A673 (cell line): Measurements from ENCODE around the gene PRRG1.

Experiments
- EZH2 ChIP-seq: fragments of 200-600 bp; sonication (generic); IDR thresholded peaks from 2 replicates; pipeline ENCODE4 v1.6.1; 2017; ENCODE audit warnings: borderline replicate concordance, low read depth, mild to moderate bottlenecking, mixed read lengths, antibody characterized with exemption, low read length; ENCODE audit not compliant: poor library complexity, severe bottlenecking
- TF ChIP-seq, protein P1 (sequence below): fragments of 300-800, 200-600 bp; sonication (generic); conservative IDR thresholded peaks from 2 replicates; pipeline ENCODE4 v1.5.1; 2017; ENCODE audit warnings: low read depth, mild to moderate bottlenecking, antibody characterized with exemption, low read length, moderate library complexity, mixed read lengths

GRCh38 chrX:37476571-37477170, 127.5 kb downstream of the PRRG1 start:
- TF ChIP-seq, protein P1, sequence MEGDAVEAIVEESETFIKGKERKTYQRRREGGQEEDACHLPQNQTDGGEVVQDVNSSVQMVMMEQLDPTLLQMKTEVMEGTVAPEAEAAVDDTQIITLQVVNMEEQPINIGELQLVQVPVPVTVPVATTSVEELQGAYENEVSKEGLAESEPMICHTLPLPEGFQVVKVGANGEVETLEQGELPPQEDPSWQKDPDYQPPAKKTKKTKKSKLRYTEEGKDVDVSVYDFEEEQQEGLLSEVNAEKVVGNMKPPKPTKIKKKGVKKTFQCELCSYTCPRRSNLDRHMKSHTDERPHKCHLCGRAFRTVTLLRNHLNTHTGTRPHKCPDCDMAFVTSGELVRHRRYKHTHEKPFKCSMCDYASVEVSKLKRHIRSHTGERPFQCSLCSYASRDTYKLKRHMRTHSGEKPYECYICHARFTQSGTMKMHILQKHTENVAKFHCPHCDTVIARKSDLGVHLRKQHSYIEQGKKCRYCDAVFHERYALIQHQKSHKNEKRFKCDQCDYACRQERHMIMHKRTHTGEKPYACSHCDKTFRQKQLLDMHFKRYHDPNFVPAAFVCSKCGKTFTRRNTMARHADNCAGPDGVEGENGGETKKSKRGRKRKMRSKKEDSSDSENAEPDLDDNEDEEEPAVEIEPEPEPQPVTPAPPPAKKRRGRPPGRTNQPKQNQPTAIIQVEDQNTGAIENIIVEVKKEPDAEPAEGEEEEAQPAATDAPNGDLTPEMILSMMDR, result no peak
- TF ChIP-seq EZH2, result no peak
